ENCODE data around the gene LINC01488.

The LINC01488 gene

DNA sequence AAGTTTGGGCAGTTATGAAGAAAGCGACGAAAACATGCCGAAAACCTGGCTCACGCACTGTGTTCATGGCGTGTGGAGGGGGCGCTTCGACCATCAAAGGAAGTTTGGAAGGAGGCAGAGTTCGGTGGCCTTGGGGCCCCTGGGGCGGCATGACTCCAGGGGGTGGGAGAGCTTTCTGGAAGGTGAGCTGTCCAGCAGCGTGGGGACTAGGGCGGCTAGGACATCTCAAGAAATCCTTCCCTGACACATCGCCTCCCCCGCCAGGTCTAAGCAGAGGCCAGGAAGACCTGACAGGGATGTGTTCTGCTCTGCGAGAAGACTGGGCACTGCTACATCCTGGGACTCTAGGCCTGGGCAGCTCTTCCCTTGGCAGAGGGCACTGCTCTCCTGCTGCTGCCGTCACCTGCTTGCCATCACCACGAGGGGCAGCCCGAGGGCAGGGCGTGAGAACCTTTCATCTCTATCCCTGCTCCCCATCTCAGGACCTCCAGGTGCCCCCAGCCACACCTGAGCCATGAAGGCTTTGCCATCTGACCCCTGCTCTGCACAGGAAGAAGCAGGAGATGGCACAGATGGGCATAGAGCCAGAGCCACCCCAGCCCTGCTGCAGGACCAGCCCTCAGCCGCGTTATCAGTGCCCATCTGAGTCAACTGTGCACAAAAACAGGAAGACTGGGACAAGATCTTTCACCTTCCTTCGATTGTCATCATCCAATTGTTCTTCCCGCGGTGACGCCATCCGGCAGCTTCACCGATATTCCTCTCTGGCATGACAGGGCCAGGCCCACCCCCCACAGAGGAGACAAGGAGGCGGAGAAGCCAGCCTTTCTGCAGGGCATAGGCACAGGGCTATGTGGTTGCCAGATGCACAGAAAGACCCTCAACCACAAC lies 12.7 kb downstream of the LINC01488 start:
- DNase-seq (ENCODE audit: low spot score): no peak

- no peak for DNase-seq (ENCODE audit: low spot score)
These were observed 13.4 kb downstream of the LINC01488 start for GRCh38 chr11:69494851-69495250.

- DNase-seq (ENCODE audit: low spot score): no peak
These were observed 14.2 kb downstream of the LINC01488 start for GRCh38 chr11:69495441-69496201.

DNA sequence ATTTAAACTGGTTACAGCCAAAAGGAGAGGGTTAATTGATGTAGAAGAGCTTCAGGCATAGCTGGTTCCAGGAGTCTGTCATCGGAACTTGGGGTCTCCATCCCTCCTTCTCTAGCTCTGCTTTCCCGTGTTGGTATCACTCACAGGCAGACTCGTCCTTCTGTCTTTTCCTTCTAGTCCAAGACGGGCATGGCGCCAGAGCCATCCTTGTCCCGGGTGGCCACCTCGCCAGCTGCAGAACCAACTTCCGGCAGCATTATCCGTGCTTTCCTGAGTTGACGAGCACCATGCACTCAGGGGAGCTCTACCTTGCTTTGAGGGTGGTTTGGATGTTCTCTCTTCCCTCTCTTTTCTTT lies 14.7 kb downstream of the LINC01488 start:
- DNase-seq (ENCODE audit: low spot score): no peak

GRCh38 chr11:69496631-69497220 lies 15.3 kb downstream of the LINC01488 start:
- DNase-seq (ENCODE audit: low spot score): no peak

DNA sequence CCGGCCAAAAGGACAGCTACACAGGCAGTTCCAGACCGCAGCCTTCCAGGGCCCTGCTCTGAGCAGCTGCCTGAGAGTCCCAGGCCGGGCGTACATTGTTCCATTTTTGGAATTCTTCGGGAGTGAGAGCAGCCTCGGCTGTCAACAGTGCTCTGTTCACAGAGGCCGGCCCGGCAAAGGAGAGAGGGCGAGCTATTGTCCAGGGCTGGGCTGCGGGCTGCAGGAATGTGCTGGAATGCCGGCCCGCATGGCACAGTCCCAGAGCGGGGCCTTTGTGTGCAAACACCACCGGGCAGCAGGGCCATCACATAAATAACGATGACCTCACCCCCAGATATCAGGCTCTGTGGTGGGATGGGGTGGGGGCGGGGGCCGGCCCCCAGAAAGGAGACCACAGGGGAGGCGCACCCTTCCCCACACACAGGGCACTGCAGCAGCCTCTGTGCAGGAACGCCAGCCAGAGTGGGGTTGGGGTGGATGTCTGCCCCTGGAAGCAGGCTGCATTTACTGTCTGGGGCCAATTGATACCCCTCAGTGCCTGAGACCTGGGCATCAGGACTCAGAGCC lies 15.8 kb downstream of the LINC01488 start:
- peak; percentile 91 for DNase-seq (ENCODE audit: low spot score)

DNA sequence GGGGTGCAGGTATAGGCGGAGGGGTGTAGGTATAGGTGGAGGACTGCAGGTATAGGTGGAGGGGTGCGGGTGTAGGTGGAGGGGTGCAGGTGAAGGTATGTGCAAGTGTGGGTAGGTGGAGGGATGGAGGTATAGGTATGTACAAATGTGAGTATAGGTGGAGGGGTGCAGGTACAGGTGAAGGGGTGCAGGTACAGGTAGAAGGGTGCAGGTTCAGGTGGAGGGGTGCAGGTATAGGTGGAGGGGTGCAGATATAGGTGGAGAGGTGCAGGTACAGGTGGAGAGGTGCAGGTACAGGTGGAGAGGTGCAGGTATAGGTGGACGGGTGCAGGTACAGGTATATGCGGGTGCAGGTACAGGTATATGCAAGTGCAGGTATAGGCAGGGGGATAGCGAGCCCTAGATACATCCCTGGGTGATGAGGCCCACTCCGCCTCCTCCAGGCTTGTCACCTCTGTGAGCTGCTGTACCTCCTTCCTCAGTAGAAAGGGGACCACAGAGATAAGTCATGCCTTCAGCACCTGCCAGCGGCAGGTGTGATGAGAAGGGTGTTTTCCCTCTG lies 17.2 kb downstream of the LINC01488 start:
- no peak for DNase-seq (ENCODE audit: low spot score)

DNA sequence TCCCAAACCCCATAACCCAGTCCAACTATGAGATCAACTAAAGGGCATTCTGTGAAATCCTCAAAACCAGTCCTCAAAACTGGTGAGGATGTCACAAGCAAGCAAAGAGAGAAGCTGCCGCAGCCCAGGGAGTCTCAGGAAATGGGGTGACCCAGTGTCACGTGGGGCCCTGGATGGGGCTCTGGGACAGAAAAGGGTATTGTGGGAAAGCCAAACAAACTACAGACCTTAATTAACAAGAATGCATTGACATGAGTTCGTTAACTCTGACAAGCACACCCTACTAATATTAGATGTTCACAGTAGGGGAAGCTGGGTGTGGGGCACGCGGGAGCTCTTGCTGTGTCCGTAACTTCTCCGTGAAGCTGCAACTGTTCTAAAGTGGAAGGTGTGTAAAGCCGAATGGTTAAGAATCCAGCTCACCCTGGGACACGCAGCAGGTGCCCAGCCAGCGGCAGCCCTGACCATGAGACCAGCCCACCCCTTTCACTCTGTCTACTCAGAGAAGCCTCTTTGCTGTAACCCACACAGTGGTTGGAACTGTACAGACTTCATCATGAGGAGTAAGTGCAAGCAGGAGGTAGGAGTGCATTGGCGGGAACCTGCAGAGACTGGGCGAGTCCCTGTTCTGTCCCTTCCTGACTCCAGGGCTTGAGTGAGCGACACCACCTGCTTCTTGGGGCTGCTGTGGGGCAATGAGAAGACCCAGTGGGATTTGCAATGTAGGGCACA lies 17.9 kb downstream of the LINC01488 start:
- DNase-seq (ENCODE audit: low spot score): no peak

GRCh38 chr11:69499918-69500284 lies 18.4 kb downstream of the LINC01488 start:
- no peak for DNase-seq (ENCODE audit: low spot score)

GRCh38 chr11:69500285-69501120 lies 19.0 kb downstream of the LINC01488 start:
- no peak for DNase-seq (ENCODE audit: low spot score)

DNA sequence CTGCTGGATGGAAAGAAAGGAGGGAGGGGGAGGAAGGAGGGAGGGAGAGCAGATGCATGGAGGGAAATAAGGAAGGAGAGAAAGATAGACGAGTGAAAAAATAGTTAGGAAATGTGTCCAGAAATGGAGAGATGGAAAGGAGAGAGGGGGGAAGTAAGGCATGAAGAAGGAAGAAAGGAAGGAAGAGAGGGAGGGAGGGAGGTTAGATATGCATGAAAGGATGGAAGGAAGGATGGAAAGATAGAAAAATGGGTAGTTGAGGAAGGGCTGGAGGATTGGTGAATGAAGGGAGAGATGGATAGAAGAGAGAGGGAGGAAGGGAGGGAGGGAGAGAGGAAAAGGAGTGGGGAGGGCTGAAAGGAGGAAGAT lies 19.6 kb downstream of the LINC01488 start:
- DNase-seq (ENCODE audit: low spot score): no peak

GRCh38 chr11:69501891-69502860 lies 20.7 kb downstream of the LINC01488 start:
- no peak for DNase-seq (ENCODE audit: low spot score)

GRCh38 chr11:69504127-69504526 lies 22.7 kb downstream of the LINC01488 start:
- DNase-seq (ENCODE audit: low spot score): no peak

DNA sequence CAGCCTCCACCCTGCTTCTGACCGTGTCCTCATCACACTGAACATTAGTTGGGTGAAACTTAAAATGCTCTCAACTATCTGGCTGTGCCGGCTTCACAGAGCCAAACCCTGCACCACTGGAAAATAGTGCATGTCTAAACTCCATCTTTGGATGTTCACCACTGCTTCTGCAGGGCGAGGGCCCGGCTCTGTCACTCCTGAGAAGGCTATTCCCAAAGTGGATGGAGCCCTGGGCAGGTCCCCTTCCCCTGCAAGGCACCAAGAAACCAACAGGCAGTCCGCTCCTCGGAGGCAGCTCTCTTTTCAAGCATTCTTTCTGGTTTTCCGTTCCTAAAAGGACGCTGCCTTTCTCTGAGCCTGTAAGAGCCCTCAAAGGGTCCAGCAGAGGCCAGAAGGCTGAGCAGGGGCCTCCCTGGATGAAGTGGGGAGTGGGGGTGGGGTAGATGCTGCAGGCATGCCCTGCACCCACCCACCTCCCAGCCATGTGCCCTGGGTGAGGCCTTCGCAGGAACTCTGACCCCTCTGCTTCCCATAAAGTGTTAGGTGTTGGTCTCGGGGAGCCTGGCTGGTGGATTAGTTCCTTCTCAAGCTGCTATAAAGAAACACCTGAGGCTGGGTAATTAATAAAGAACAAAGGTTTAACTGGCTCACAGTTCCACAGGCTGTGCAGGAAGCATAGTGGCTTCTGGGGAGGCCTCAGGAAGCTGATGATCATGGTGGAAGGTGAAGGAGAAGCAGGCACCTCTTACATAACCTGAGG lies 23.3 kb downstream of the LINC01488 start:
- no peak for DNase-seq (ENCODE audit: low spot score)

GRCh38 chr11:69508974-69509373 lies 27.5 kb downstream of the LINC01488 start:
- no peak for DNase-seq (ENCODE audit: low spot score)

GRCh38 chr11:69509381-69509780 lies 27.9 kb downstream of the LINC01488 start:
- DNase-seq (ENCODE audit: low spot score): no peak

- DNase-seq (ENCODE audit: low spot score): no peak
These were observed 28.5 kb downstream of the LINC01488 start for GRCh38 chr11:69509846-69510390.
